Hematopoietic multipotent progenitor cell (in vitro differentiated cells): ENCODE results near the gene PAMR1. TPM values are rescaled to one million over a fixed set of nuclear protein-coding genes. Genes with fewer than 3 reads are reported as not detected.

Source experiments
- total RNA-seq: library from RNA; depleted of rRNA; stranded (reverse); fragments of >200 nt; gene quantifications from one replicate; pipeline ENCODE4 v1.2.3, GENCODE V29; 2012

PAMR1 gene
- total RNA-seq, 1 donor: not detected

Other genes starting within 250 kb of the PAMR1 start
- under 0.01 TPM for gene SLC1A2, start 106.1 kb downstream of the PAMR1 start, total RNA-seq
- 0.54 TPM for gene FJX1, start 92.8 kb upstream of the PAMR1 start, total RNA-seq
- gene TRIM44, start 137.2 kb upstream of the PAMR1 start, total RNA-seq: 28.0 TPM